T-helper 1 cell treated with Interleukin-12 subunit alpha and Interleukin-12 subunit beta and Interleukin-4 antibody, amounts not matched to agents 30 ng/mL and 1 ng/mL, for 36 hours (primary cell): Measurements from ENCODE around the gene GALNT15. TPM values are rescaled to one million over a fixed set of nuclear protein-coding genes. Genes with fewer than 3 reads are reported as not detected.

Experiments used
- intact Hi-C: fragments of 100-400 bp; cut with micrococcal nuclease; formaldehyde crosslinking; loops from one replicate; pipeline ENCODE4 v1.15.1; 2024
- total RNA-seq: library from RNA; stranded (reverse); gene quantifications from 2 replicates; pipeline ENCODE4 v1.2.3, GENCODE V29; 2022

GALNT15 gene
- total RNA-seq: not detected in 2 replicates

GRCh38 chr3:16174389-16174788 lies at the start of gene GALNT15:
TSS of gene GALNT15 (plus strand) at chr3:16174680. CDS start at chr3:16175152, 472 bp downstream.
- intact Hi-C loops: no loop called here

- intact Hi-C loops: no loop called here
Observed at GRCh38 chr3:16126634-16127033, 47.8 kb upstream of the GALNT15 start.

GRCh38 chr3:16127249-16127648 lies 47.2 kb upstream of the GALNT15 start:
- intact Hi-C loops: no loop called here

- intact Hi-C loops: no loop called here
Observed at GRCh38 chr3:16130066-16130465, 44.4 kb upstream of the GALNT15 start.

- intact Hi-C loops: no loop called here
Observed at GRCh38 chr3:16132190-16132589, 42.3 kb upstream of the GALNT15 start.

GRCh38 chr3:16132928-16133327 lies 41.6 kb upstream of the GALNT15 start:
- intact Hi-C loops: no loop called here

- intact Hi-C loops: no loop called here
Observed at GRCh38 chr3:16134173-16134928, 40.1 kb upstream of the GALNT15 start.

GRCh38 chr3:16136055-16136454 lies 38.4 kb upstream of the GALNT15 start:
- intact Hi-C loops: no loop called here

GRCh38 chr3:16137044-16137443 lies 37.4 kb upstream of the GALNT15 start:
- intact Hi-C loops: no loop called here

GRCh38 chr3:16137977-16138376 lies 36.5 kb upstream of the GALNT15 start:
- intact Hi-C loops: no loop called here

- intact Hi-C loops: no loop called here
Observed at GRCh38 chr3:16140116-16140893, 34.2 kb upstream of the GALNT15 start.

GRCh38 chr3:16140894-16141285 lies 33.6 kb upstream of the GALNT15 start:
- intact Hi-C loops: no loop called here

GRCh38 chr3:16142350-16143025 lies 32.0 kb upstream of the GALNT15 start:
- intact Hi-C loops: no loop called here

- intact Hi-C loops: no loop called here
Observed at GRCh38 chr3:16143861-16144447, 30.5 kb upstream of the GALNT15 start.

- intact Hi-C loops: no loop called here
Observed at GRCh38 chr3:16145176-16145575, 29.3 kb upstream of the GALNT15 start.

GRCh38 chr3:16146015-16146730 lies 28.3 kb upstream of the GALNT15 start:
- intact Hi-C loops: no loop called here

- intact Hi-C loops: no loop called here
Observed at GRCh38 chr3:16147220-16147994, 27.1 kb upstream of the GALNT15 start.

- intact Hi-C loops: no loop called here
Observed at GRCh38 chr3:16148213-16148612, 26.3 kb upstream of the GALNT15 start.

- intact Hi-C loops: no loop called here
Observed at GRCh38 chr3:16148783-16149182, 25.7 kb upstream of the GALNT15 start.

- intact Hi-C loops: no loop called here
Observed at GRCh38 chr3:16150285-16150684, 24.2 kb upstream of the GALNT15 start.
